COLO829 (cell line): ENCODE measurements around the gene CDR2L.
"Not testable (repeated sequence)": the region's sequence is repeated elsewhere in the genome, so short reads cannot be mapped to it uniquely, and the experiment has no call there.

Source experiments
- DNase-seq: peaks from one replicate; pipeline ENCODE4 v3.0.0; 2012; ENCODE audit warnings: low spot score

The CDR2L gene

GRCh38 chr17:74959826-74960515 is 27.5 kb upstream of the CDR2L start:
- no peak for DNase-seq

GRCh38 chr17:74960570-74961342 is 26.7 kb upstream of the CDR2L start:
- peak; percentile 69 for DNase-seq

GRCh38 chr17:74961657-74962350 is 25.6 kb upstream of the CDR2L start:
- DNase-seq: peak; percentile 83

GRCh38 chr17:74962622-74963394 is 24.6 kb upstream of the CDR2L start:
- no peak for DNase-seq

- DNase-seq: no peak
Observed at GRCh38 chr17:74963656-74964055, 23.8 kb upstream of the CDR2L start.

GRCh38 chr17:74964246-74964761 is 23.1 kb upstream of the CDR2L start:
- no peak for DNase-seq

GRCh38 chr17:74964988-74965622 is 22.3 kb upstream of the CDR2L start:
- no peak for DNase-seq

DNA sequence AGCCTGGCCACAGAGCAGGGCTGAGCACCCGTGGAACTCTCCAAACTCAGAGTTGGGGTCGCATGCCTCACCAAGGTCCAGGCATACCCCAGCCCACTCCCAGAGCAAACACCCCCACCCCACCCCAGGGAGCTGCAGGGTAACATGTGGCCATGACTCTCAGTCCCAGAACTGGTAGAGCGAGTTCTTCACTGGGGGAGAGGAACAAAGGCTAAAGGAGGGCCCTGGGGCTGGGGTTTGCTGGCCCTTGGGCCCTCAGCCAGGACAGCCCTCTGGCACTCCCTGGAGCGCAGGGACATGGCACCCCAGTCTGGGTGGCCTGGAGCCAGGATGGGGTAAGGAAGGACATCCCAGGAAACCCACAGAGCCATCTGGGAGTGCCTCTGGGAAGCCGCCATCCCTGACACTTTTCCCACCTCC is 19.1 kb upstream of the CDR2L start:
- DNase-seq: no peak

- DNase-seq: not testable (repeated sequence)
Observed at GRCh38 chr17:74969501-74969900, 17.9 kb upstream of the CDR2L start.

DNA sequence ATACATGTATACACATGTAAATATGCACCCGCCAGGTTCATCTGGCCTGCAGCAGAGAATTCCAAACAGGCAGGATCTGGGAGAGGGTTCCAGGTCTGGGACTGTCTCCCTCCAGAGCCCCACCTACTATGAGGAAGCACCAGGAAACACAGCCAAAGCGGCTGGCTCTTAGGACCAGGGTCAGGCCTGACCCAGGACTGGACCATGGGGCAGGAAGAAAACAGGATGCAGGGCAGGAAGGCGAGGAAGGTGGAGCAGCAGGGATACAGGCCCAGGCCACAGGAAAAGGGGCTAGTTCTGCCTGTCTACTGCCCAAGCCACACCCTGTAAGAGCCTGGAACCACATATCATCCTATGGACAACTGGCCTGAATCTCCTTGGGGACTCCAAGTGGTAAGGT is 17.0 kb upstream of the CDR2L start:
- no peak for DNase-seq

GRCh38 chr17:74971069-74971841 is 16.2 kb upstream of the CDR2L start:
- no peak for DNase-seq

GRCh38 chr17:74971842-74972106 is 15.7 kb upstream of the CDR2L start:
- no peak for DNase-seq

GRCh38 chr17:74972107-74972972 is 15.1 kb upstream of the CDR2L start, which contains the start of gene HID1:
TSS of gene HID1 (minus strand) at chr17:74972759. CDS start at chr17:74972656, 103 bp downstream.
- peak; percentile 32 for DNase-seq

DNA sequence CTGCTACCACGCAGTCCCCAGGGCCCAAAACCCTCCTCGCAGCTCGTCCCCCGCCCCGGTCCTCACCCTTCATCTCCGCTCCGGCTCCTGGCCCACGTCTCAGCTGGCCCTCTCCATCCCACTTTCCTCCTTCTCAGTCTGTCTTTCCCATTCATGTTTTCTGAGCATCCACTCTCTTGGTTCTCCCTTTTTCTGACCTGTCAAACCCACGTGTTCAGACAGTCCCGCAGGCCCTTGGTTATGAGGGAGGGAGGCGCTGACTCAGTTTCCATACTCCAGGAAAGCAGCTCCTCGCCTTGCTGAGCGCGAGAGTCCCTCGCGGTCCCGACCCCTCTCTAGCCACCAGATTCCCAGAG is 14.5 kb upstream of the CDR2L start:
- no peak for DNase-seq

DNA sequence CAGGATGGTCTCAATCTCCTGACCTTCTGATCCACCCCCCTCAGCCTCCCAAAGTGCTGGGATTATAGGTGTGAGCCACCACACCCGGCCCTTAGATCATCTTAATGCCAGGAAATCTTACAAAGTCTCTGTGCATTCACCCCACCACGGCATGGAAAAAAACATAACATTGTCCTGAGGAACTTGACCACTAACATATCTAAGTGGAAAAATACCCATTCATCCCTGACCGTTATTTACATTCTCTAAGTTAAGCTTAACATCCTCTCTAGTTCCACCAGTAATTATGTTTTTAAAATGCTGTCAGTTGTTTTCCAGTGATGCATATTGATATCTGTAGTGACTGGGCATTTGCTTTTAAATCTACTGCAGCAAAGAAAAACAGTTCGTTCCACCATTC is 11.5 kb upstream of the CDR2L start:
- no peak for DNase-seq

GRCh38 chr17:74977802-74978201 is 9.6 kb upstream of the CDR2L start:
- DNase-seq: no peak

DNA sequence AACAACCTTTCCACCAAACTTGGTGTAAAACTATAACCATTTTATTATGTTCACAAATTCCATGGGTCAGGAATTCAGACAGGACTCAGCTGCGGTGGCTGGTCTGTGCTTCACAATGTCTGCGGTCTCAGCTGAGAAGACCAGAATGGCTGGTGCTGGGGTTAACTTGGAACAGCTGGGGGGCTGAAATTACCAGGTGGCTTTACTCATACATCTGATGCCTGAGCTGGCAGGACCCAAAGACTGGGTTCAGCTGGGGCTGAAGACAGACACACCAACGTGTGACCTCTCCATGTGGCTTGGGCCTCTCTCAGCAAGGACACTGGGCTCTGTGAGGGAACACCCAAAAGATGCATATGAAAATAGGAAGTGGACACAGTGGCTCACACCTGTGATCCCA is 9.2 kb upstream of the CDR2L start:
- no peak for DNase-seq

- DNase-seq: no peak
Observed at GRCh38 chr17:74979408-74980146, 7.9 kb upstream of the CDR2L start.

GRCh38 chr17:74981318-74981978 is 6.0 kb upstream of the CDR2L start:
- DNase-seq: no peak
